ENCODE measurements around the gene GIMAP7. TPM values are rescaled to one million over a fixed set of nuclear protein-coding genes. Genes with fewer than 3 reads are reported as not detected.

The GIMAP7 gene
- total and polyA plus RNA-seq, 2 donors (not counting 1 experiment from before 2014, with no cell fraction given) = 0.16 to 0.30 TPM

DNA sequence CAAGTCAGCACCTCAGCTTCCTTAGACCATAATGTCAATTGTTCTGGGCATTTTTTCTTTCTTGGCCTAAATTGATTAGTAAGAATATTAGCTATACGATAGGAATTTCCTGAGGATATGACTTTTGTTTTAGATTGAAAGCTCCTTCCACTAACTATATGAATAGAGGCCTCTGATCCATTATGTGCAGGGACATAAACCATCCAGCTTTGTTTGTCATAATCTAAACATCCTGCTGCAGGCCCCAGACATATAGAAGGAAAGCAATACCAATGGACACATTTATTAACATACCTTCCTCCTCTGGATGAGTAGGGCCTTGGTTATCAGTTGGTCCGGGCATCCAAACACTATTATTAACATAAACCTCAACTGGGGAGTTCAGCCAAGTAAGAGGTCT, 48.2 kb downstream of the GIMAP7 start:
- no peak for ATAC-seq (ENCODE audit: low read depth)
- Histone ChIP-seq H3K4me2 (replicated peaks; ENCODE audit: low read depth, low read length, poor library complexity, severe bottlenecking) (no peak overlapping the region), H3K27me3 (replicated peaks in 1 of 4; ENCODE audit: control extremely low read depth in 1 of 4, control insufficient read depth in 3 of 4, insufficient read depth in 4 of 4, low read length in 3 of 4) (peaks cover 0 to 4% (median 0%) of the 10 kb centered on the region in 4 experiments), H4K20me1 (ENCODE audit: control insufficient read depth, insufficient read depth, low read length, poor library complexity, severe bottlenecking) (no peaks in the 10 kb centered on the region), H3K4me3 (ENCODE audit: control extremely low read depth in 1 of 5, extremely low read depth in 1 of 5, insufficient read depth in 1 of 5, low read depth in 2 of 5, low read length in 4 of 5) (no peak overlapping the region), H3K9me3 (ENCODE audit: control extremely low read depth in 1 of 3, control insufficient read depth in 2 of 3, insufficient read depth in 1 of 3, low read length in 2 of 3) (peaks cover 3 to 14% (median 13%) of the 10 kb centered on the region in 3 donors), H3K9ac (ENCODE audit: low read length) (no peak overlapping the region), H3K36me3 (replicated peaks in 1 of 2; ENCODE audit: control extremely low read depth in 1 of 2, control insufficient read depth in 1 of 2, extremely low read depth in 1 of 2, insufficient read depth in 2 of 2, low read length in 1 of 2) (no peaks in the 10 kb centered on the region), H3K27ac (ENCODE audit: low read length in 2 of 2) (no peak overlapping the region), H2AFZ (ENCODE audit: insufficient read depth, low read depth, low read length, poor library complexity, severe bottlenecking) (no peak overlapping the region), H3K79me2 (ENCODE audit: control insufficient read depth, insufficient read depth, low read length) (no peaks in the 10 kb centered on the region), H3K4me1 (ENCODE audit: control insufficient read depth in 2 of 2, insufficient read depth in 2 of 2, low read length in 2 of 2) (no peaks in the 10 kb centered on the region)
- no peak for DNase-seq
- Mint-ChIP-seq H3K4me1 (no peaks in the 10 kb centered on the region), H3K27ac (no peak overlapping the region), H3K9me3 (ENCODE audit: insufficient read depth) (peaks cover 21% of the 10 kb centered on the region), H3K27me3 (peaks cover 12% of the 10 kb centered on the region), H3K4me3 (no peak overlapping the region)
- no CpG with 5 or more reads among the region's 2 CpGs for WGBS (ENCODE audit: insufficient coverage)
- TF ChIP-seq CTCF (IDR thresholded peaks at IDR 0.05) = no peak
- TF ChIP-seq EZH2 (IDR thresholded peaks at IDR 0.05; ENCODE audit: borderline replicate concordance, insufficient read depth, low read depth, low read length, poor library complexity, severe bottlenecking) = no peak
- intact Hi-C loops (cut with micrococcal nuclease) = no loop called here
- ChIA-PET POLR2A (no interaction called here), CTCF (no interaction called here)

DNA sequence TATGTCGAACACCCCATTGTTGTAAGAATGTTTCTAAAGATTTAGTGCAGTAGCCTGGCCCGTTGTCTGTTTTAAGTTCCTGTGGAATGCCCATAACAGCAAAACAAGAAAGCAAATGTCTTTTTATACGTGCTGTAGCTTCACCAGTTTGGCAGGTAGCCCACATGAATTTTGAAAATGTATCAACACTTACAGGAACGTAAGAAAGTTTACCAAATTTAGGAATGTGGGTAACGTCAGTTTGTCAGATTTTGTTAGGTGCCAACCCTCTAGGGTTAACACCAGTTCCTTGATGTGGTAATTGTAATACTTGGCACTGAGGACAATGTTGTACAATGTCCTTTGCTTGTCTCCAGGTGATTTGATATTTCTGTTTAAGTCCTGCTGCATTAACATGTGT, 49.3 kb downstream of the GIMAP7 start:
- Histone ChIP-seq H3K9me3 (ENCODE audit: control extremely low read depth in 1 of 3, control insufficient read depth in 2 of 3, insufficient read depth in 1 of 3, low read length in 2 of 3) (peaks cover 3 to 14% (median 13%) of the 10 kb centered on the region in 3 donors), H3K27ac (ENCODE audit: low read length in 2 of 2) (no peak overlapping the region), H3K79me2 (ENCODE audit: control insufficient read depth, insufficient read depth, low read length) (no peaks in the 10 kb centered on the region), H3K4me3 (ENCODE audit: control extremely low read depth in 1 of 5, extremely low read depth in 1 of 5, insufficient read depth in 1 of 5, low read depth in 2 of 5, low read length in 4 of 5) (no peak overlapping the region), H4K20me1 (ENCODE audit: control insufficient read depth, insufficient read depth, low read length, poor library complexity, severe bottlenecking) (no peaks in the 10 kb centered on the region), H3K27me3 (replicated peaks in 1 of 4; ENCODE audit: control extremely low read depth in 1 of 4, control insufficient read depth in 3 of 4, insufficient read depth in 4 of 4, low read length in 3 of 4) (peaks cover 0 to 4% (median 0%) of the 10 kb centered on the region in 4 experiments), H3K4me2 (replicated peaks; ENCODE audit: low read depth, low read length, poor library complexity, severe bottlenecking) (no peak overlapping the region), H3K4me1 (ENCODE audit: control insufficient read depth in 2 of 2, insufficient read depth in 2 of 2, low read length in 2 of 2) (no peaks in the 10 kb centered on the region), H3K36me3 (replicated peaks in 1 of 2; ENCODE audit: control extremely low read depth in 1 of 2, control insufficient read depth in 1 of 2, extremely low read depth in 1 of 2, insufficient read depth in 2 of 2, low read length in 1 of 2) (no peaks in the 10 kb centered on the region), H2AFZ (ENCODE audit: insufficient read depth, low read depth, low read length, poor library complexity, severe bottlenecking) (no peak overlapping the region), H3K9ac (ENCODE audit: low read length) (no peak overlapping the region)
- H3K4me1 Mint-ChIP-seq = no peaks in the 10 kb centered on the region
- H3K4me3 Mint-ChIP-seq = no peak overlapping the region
- CTCF ChIA-PET = interaction anchor here (0.6 kb wide), 2 partner anchors 81 to 580 kb away, joined by 3 to 4 read pairs; no protein-coding TSS in a partner anchor
- no peak overlapping the region for H3K27ac Mint-ChIP-seq
- H3K9me3 Mint-ChIP-seq (ENCODE audit: insufficient read depth) = peaks cover 18% of the 10 kb centered on the region
- DNase-seq (no peak), ATAC-seq (ENCODE audit: low read depth) (no peak)
- peaks cover 12% of the 10 kb centered on the region for H3K27me3 Mint-ChIP-seq
- intact Hi-C loops (cut with micrococcal nuclease) = no loop called here
- POLR2A ChIA-PET = no interaction called here
- WGBS (ENCODE audit: insufficient coverage) = 75% methylated on average over 5 of the region's 5 CpGs
- TF ChIP-seq CTCF (IDR thresholded peaks at IDR 0.05) = no peak
- TF ChIP-seq EZH2 (IDR thresholded peaks at IDR 0.05; ENCODE audit: borderline replicate concordance, insufficient read depth, low read depth, low read length, poor library complexity, severe bottlenecking) = no peak
